Measurements from ENCODE around the gene SIGLEC6. TPM values are rescaled to one million over a fixed set of nuclear protein-coding genes. Genes with fewer than 3 reads are reported as not detected.
"Not testable (repeated sequence)": the region's sequence is repeated elsewhere in the genome, so short reads cannot be mapped to it uniquely, and the experiment has no call there.

Gene SIGLEC6
- total RNA-seq, 1 experiment from 2014 or later: 0.31 TPM

- no peaks in the 10 kb centered on the region for H3K9me3 ChIP-seq (ENCODE audit: control insufficient read depth, low read depth, low read length)
- H3K9ac ChIP-seq (ENCODE audit: extremely low read depth, insufficient read length, low read length): no peak within 1 kb of the TSS
- H3K56ac ChIP-seq (ENCODE audit: insufficient read length, low read depth, low read length): no peak within 1 kb of the TSS
- no peak within 1 kb of the TSS for H4K5ac ChIP-seq (ENCODE audit: insufficient read length, low read depth, low read length)
- no peak for DNase-seq
- no peak within 1 kb of the TSS for H3K18ac ChIP-seq (ENCODE audit: insufficient read length, low read depth, low read length)
- H3K4me1 ChIP-seq (ENCODE audit: insufficient read depth, low read length): no peaks in the 10 kb centered on the region
- H2AK5ac ChIP-seq (ENCODE audit: insufficient read length, low read length): no peak within 1 kb of the TSS
- H2BK15ac ChIP-seq (ENCODE audit: low read depth, low read length): no peak within 1 kb of the TSS
- H3K27me3 ChIP-seq (ENCODE audit: insufficient read depth, low read length): no peaks in the 10 kb centered on the region
- no peaks in the 10 kb centered on the region for H3K23me2 ChIP-seq (ENCODE audit: insufficient read length, low read depth, low read length, poor library complexity, severe bottlenecking)
- Mint-ChIP-seq H3K4me3 (no peak within 1 kb of the TSS), H3K27ac (no peak within 1 kb of the TSS; a peak in 1 of 7 replicates), H3K36me3 (ENCODE audit: insufficient read depth in 1 of 3, low read depth in 3 of 3) (peaks cover 0 to 6% (median 2%) of the 10 kb centered on the region in 3 experiments; a peak in 1 of 7 replicates), H3K9me3 (peaks cover 66 to 95% of the 10 kb centered on the region in 2 experiments), H3K27me3 (ENCODE audit: low read depth) (peaks cover 24% of the 10 kb centered on the region), H3K4me1 (no peaks in the 10 kb centered on the region)
- no peak within 1 kb of the TSS for H3T11ph ChIP-seq (ENCODE audit: low read length)
- H3K27ac ChIP-seq (ENCODE audit: insufficient read length, low read depth, low read length): no peak within 1 kb of the TSS
- H4K20me1 ChIP-seq (ENCODE audit: control insufficient read depth, insufficient read depth, insufficient read length): no peaks in the 10 kb centered on the region
- no peak within 1 kb of the TSS for H3K14ac ChIP-seq (ENCODE audit: insufficient read depth, low read length)
- H3K79me1 ChIP-seq (ENCODE audit: insufficient read depth, low read depth, low read length, poor library complexity, severe bottlenecking): no peaks in the 10 kb centered on the region
- no peak within 1 kb of the TSS for H4K91ac ChIP-seq (ENCODE audit: insufficient read length, low read depth, low read length)
- no CpG with 5 or more reads among the region's 12 CpGs for WGBS (ENCODE audit: extremely low coverage, insufficient read length, low lambda C conversion rate)
- TF ChIP-seq, protein P1, sequence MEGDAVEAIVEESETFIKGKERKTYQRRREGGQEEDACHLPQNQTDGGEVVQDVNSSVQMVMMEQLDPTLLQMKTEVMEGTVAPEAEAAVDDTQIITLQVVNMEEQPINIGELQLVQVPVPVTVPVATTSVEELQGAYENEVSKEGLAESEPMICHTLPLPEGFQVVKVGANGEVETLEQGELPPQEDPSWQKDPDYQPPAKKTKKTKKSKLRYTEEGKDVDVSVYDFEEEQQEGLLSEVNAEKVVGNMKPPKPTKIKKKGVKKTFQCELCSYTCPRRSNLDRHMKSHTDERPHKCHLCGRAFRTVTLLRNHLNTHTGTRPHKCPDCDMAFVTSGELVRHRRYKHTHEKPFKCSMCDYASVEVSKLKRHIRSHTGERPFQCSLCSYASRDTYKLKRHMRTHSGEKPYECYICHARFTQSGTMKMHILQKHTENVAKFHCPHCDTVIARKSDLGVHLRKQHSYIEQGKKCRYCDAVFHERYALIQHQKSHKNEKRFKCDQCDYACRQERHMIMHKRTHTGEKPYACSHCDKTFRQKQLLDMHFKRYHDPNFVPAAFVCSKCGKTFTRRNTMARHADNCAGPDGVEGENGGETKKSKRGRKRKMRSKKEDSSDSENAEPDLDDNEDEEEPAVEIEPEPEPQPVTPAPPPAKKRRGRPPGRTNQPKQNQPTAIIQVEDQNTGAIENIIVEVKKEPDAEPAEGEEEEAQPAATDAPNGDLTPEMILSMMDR (conservative IDR thresholded peaks at IDR 0.05): no peak
- no peak within 1 kb of the TSS for H3K4me2 ChIP-seq (ENCODE audit: insufficient read depth, insufficient read length, low read length)
- no peak within 1 kb of the TSS for H3K4ac ChIP-seq (ENCODE audit: low read depth, low read length)
- H2BK5ac ChIP-seq (ENCODE audit: insufficient read length, low read length): no peak within 1 kb of the TSS
- H2AFZ ChIP-seq (ENCODE audit: low read length): no peak within 1 kb of the TSS
- no peak within 1 kb of the TSS for H2BK20ac ChIP-seq (ENCODE audit: low read depth, low read length, poor library complexity, severe bottlenecking)
- no peak within 1 kb of the TSS for H4K8ac ChIP-seq (replicated peaks; ENCODE audit: insufficient read length, low read depth, low read length)
- no peak within 1 kb of the TSS for H2BK12ac ChIP-seq (ENCODE audit: insufficient read length, low read depth, low read length)
- H3K79me2 ChIP-seq (ENCODE audit: insufficient read depth, low read length): no peaks in the 10 kb centered on the region
- no peak within 1 kb of the TSS for H2BK120ac ChIP-seq (ENCODE audit: low read depth, low read length, poor library complexity, severe bottlenecking)
- H3K23ac ChIP-seq (ENCODE audit: insufficient read length, low read depth, low read length): no peak within 1 kb of the TSS
These were observed 29.7 kb downstream of the SIGLEC6 start, which contains the start of gene SIGLEC12 for GRCh38 chr19:51501594-51502263. TSS of gene SIGLEC12 (minus strand) at chr19:51501800. CDS start at chr19:51501733, 67 bp downstream.

DNA sequence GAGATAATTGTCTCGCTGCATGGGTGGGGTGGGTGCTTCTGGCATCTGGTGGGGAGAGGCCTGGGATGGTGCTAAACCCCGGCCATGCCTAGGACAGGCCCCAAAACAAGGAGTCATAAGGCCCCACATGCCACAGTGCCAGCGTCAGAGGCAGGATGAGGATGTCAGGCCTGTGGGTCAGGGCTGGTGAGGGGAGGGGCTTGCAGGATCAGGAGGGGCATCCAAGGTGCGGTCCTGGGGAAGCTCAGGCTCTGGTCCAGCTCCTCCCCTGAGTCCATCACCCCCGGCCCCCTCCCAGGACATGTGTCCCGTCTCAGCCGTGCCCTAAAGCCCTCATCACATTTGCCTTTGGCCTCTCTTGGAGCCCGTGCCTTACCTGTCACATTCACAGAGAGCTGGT lies 30.5 kb downstream of the SIGLEC6 start:
- not testable (repeated sequence) for H2BK5ac ChIP-seq (ENCODE audit: insufficient read length, low read length); H2AFZ ChIP-seq (ENCODE audit: low read length); H3K4me3 Mint-ChIP-seq; H4K5ac ChIP-seq (ENCODE audit: insufficient read length, low read depth, low read length); H2BK20ac ChIP-seq (ENCODE audit: low read depth, low read length, poor library complexity, severe bottlenecking); H3K23me2 ChIP-seq (ENCODE audit: insufficient read length, low read depth, low read length, poor library complexity, severe bottlenecking); H2AK5ac ChIP-seq (ENCODE audit: insufficient read length, low read length); H3K27ac Mint-ChIP-seq; H2BK12ac ChIP-seq (ENCODE audit: insufficient read length, low read depth, low read length); H3K27me3 ChIP-seq (ENCODE audit: insufficient read depth, low read length); DNase-seq; H3K18ac ChIP-seq (ENCODE audit: insufficient read length, low read depth, low read length); H3K4ac ChIP-seq (ENCODE audit: low read depth, low read length); H3K23ac ChIP-seq (ENCODE audit: insufficient read length, low read depth, low read length); H4K91ac ChIP-seq (ENCODE audit: insufficient read length, low read depth, low read length); H3K4me1 ChIP-seq (ENCODE audit: insufficient read depth, low read length); H3K4me2 ChIP-seq (ENCODE audit: insufficient read depth, insufficient read length, low read length); H2BK120ac ChIP-seq (ENCODE audit: low read depth, low read length, poor library complexity, severe bottlenecking); H3K79me2 ChIP-seq (ENCODE audit: insufficient read depth, low read length); H3K36me3 Mint-ChIP-seq (ENCODE audit: insufficient read depth in 1 of 3, low read depth in 3 of 3); H3K79me1 ChIP-seq (ENCODE audit: insufficient read depth, low read depth, low read length, poor library complexity, severe bottlenecking); H3K4me1 Mint-ChIP-seq; H3K14ac ChIP-seq (ENCODE audit: insufficient read depth, low read length); H4K20me1 ChIP-seq (ENCODE audit: control insufficient read depth, insufficient read depth, insufficient read length); H3T11ph ChIP-seq (ENCODE audit: low read length); H3K56ac ChIP-seq (ENCODE audit: insufficient read length, low read depth, low read length); H3K27ac ChIP-seq (ENCODE audit: insufficient read length, low read depth, low read length); H2BK15ac ChIP-seq (ENCODE audit: low read depth, low read length); H3K9ac ChIP-seq (ENCODE audit: extremely low read depth, insufficient read length, low read length); H4K8ac ChIP-seq (replicated peaks; ENCODE audit: insufficient read length, low read depth, low read length); H3K9me3 ChIP-seq (ENCODE audit: control insufficient read depth, low read depth, low read length)
- no CpG with 5 or more reads among the region's 8 CpGs for WGBS (ENCODE audit: extremely low coverage, insufficient read length, low lambda C conversion rate)
- H3K27me3 Mint-ChIP-seq (ENCODE audit: low read depth): peaks cover 26% of the 10 kb centered on the region
- H3K9me3 Mint-ChIP-seq: peaks cover 66 to 96% of the 10 kb centered on the region in 2 experiments

Data from H9 (cell line).